HepG2 (cell line): ENCODE data around the gene ZNF382. TPM values are rescaled to one million over a fixed set of nuclear protein-coding genes. Genes with fewer than 3 reads are reported as not detected.

ENCODE experiments used
- ATAC-seq: fragments of 200-7000 bp; cut with Tn5 transposase; 3 replicates; pipeline ENCODE4 v1.9.1; 2020; ENCODE audit warnings: mild to moderate bottlenecking, moderate library complexity
- BruUV-seq: library from RNA; stranded (reverse); fragments of 400-500 nt; replicated peaks from 2 replicates; lab custom pipeline; 2021; lab: Mats Ljungman, UMichigan
- CTCF ChIA-PET: fragments of 300-600 bp; formaldehyde crosslinking; extraction: SDS; loops from one replicate; lab custom pipeline; 2021; ENCODE audit warnings: low total read pairs, inconsistent platforms, low intra/inter-chr PET ratio; lab: Yijun Ruan, JAX
- POLR2A ChIA-PET: fragments of 350-600 bp; sonication (Branson Sonifier 250); formaldehyde crosslinking; loops from one replicate; lab custom pipeline; 2020; ENCODE audit warnings: antibody characterized with exemption, inconsistent platforms; lab: Yijun Ruan, JAX
- DNase-seq: peaks from one replicate; pipeline ENCODE4 v3.0.0-alpha.2; 2015; ENCODE audit warnings: low spot score
- FAIRE-seq: peaks from 3 replicates; lab custom pipeline; 2011; peaks lifted over from hg19 to GRCh38; lab: Jason Lieb, UNC
- H2AFZ ChIP-seq: one replicate; pipeline ENCODE4 v1.6.1; 2011; ENCODE audit warnings: low read length, inconsistent platforms
- H3K27ac ChIP-seq: fragments of 300-600 bp; 3 replicates; pipeline ENCODE4 v1.8.0; 2011; ENCODE audit warnings: mixed run types, mild to moderate bottlenecking, mixed read lengths, low read length, inconsistent platforms; ENCODE audit not compliant: insufficient read depth; ENCODE audit errors: extremely low read length
- H3K27me3 ChIP-seq, 2 experiments: fragments of 200-600 bp in 1 of 2; 2 replicates in 1 of 2; 3 replicates in 1 of 2; pipeline versions ENCODE4 v1.6.0 to v1.8.0; 2011; ENCODE audit warnings: low read length in 2 of 2, mild to moderate bottlenecking in 2 of 2, moderate library complexity in 2 of 2, inconsistent platforms in 1 of 2; ENCODE audit not compliant: insufficient read depth in 2 of 2, control insufficient read depth in 1 of 2
- H3K36me3 ChIP-seq, 2 experiments: fragments of 200-600 bp in 1 of 2; replicated peaks in 1 of 2; 2 replicates in 1 of 2; 3 replicates in 1 of 2; pipeline versions ENCODE4 v1.5.1 to v1.8.0; 2011; ENCODE audit warnings: low read length in 2 of 2, inconsistent platforms in 1 of 2; ENCODE audit not compliant: insufficient read depth in 2 of 2, control insufficient read depth in 1 of 2
- H3K4me1 ChIP-seq: 2 replicates; pipeline ENCODE4 v1.5.1; 2012; ENCODE audit warnings: low read length, inconsistent platforms; ENCODE audit not compliant: insufficient read depth
- H3K4me2 ChIP-seq: 2 replicates; pipeline ENCODE4 v1.6.0; 2011; ENCODE audit warnings: low read depth, low read length, inconsistent platforms
- H3K4me3 ChIP-seq, 3 experiments: fragments of 200-600 bp in 1 of 3; sonication (generic), shearing (Covaris generic) in 1 of 3; replicated peaks in 1 of 3; 2 replicates each; pipeline ENCODE4 v1.5.1; 2011 to 2016; ENCODE audit warnings: low read length in 3 of 3, inconsistent platforms in 2 of 3, low read depth in 2 of 3, mild to moderate bottlenecking in 2 of 3, control low read depth in 1 of 3, mixed read lengths in 1 of 3; ENCODE audit not compliant: insufficient read depth in 1 of 3
- H3K79me2 ChIP-seq: one replicate; pipeline ENCODE4 v1.6.1; 2011; ENCODE audit warnings: low read length, inconsistent platforms; ENCODE audit not compliant: insufficient read depth
- H3K9ac ChIP-seq: 2 replicates; pipeline ENCODE4 v1.6.0; 2011; ENCODE audit warnings: mild to moderate bottlenecking, low read depth, low read length, inconsistent platforms; ENCODE audit not compliant: insufficient read depth
- H3K9me3 ChIP-seq: 2 replicates; pipeline ENCODE4 v1.5.1; 2012; ENCODE audit warnings: mild to moderate bottlenecking, low read length
- H4K20me1 ChIP-seq: 2 replicates; pipeline ENCODE4 v1.6.0; 2011; ENCODE audit warnings: inconsistent platforms, mild to moderate bottlenecking, low read length, moderate library complexity; ENCODE audit not compliant: insufficient read depth
- BHLHE40 ChIP-seq: IDR thresholded peaks from 2 replicates; pipeline ENCODE4 v1.6.1; 2011; ENCODE audit warnings: low read length, improper control_type of control experiment
- HCFC1 ChIP-seq: fragments of 150-350 bp; IDR thresholded peaks from 2 replicates; pipeline ENCODE4 v1.6.1; 2014; ENCODE audit warnings: low read depth, low read length
- HOXA7 ChIP-seq: sonication (generic); formaldehyde crosslinking; IDR thresholded peaks from 2 replicates; pipeline ENCODE4 v1.8.1; 2022; ENCODE audit warnings: mild to moderate bottlenecking, missing genetic modification reagents, moderate library complexity
- KAT7 ChIP-seq: IDR thresholded peaks from 2 replicates; pipeline ENCODE4 v1.6.1; 2018; ENCODE audit warnings: borderline replicate concordance, missing compliant biosample characterization
- NFATC3 ChIP-seq: sonication (generic); formaldehyde crosslinking; IDR thresholded peaks from 2 replicates; pipeline ENCODE4 v1.5.1; 2020; ENCODE audit warnings: mild to moderate bottlenecking, missing genetic modification reagents
- XBP1 ChIP-seq: sonication (generic); formaldehyde crosslinking; IDR thresholded peaks from 2 replicates; pipeline ENCODE4 v1.5.0; 2020; ENCODE audit warnings: missing genetic modification reagents
- ZFP37 ChIP-seq: sonication (generic); formaldehyde crosslinking; IDR thresholded peaks from 2 replicates; pipeline ENCODE4 v1.4.0; 2020; ENCODE audit warnings: missing genetic modification reagents, borderline replicate concordance
- ZNF253 ChIP-seq: sonication (generic); formaldehyde crosslinking; IDR thresholded peaks from 2 replicates; pipeline ENCODE4 v1.8.0; 2022; ENCODE audit warnings: mild to moderate bottlenecking, missing genetic modification reagents, borderline replicate concordance
- ZNF468 ChIP-seq: sonication (generic); formaldehyde crosslinking; IDR thresholded peaks from 2 replicates; pipeline ENCODE4 v1.8.0; 2022; ENCODE audit warnings: mild to moderate bottlenecking, moderate library complexity, missing genetic modification reagents
- ZNF484 ChIP-seq: sonication (generic); formaldehyde crosslinking; IDR thresholded peaks from 2 replicates; pipeline ENCODE4 v1.5.1; 2020; ENCODE audit warnings: mild to moderate bottlenecking, low read depth, missing genetic modification reagents, borderline replicate concordance
- WGBS: methylation state at CpG from one replicate; pipeline ENCODE4 v1.1.6; 2017; ENCODE audit warnings: low lambda C conversion rate; 5-methylcytosine and 5-hydroxymethylcytosine counted together
- in situ Hi-C: cut with HindIII; loops from 2 replicates; pipeline ENCODE4 v1.10.0; 2017; ENCODE audit warnings: low pct_unique_long_range_greater_than_20kb; ENCODE audit not compliant: extremely low pct_ligation_motif_present
- intact Hi-C: fragments of 100-400 bp; cut with micrococcal nuclease; formaldehyde crosslinking; loops from one replicate; pipeline ENCODE4 v1.10.0; 2022; ENCODE audit not compliant: unreplicated experiment
- polyA plus RNA-seq, 8 experiments: library from polyadenylated mRNA; depleted of rRNA in 3 of 8; stranded (reverse) in 7 of 8; unstranded in 1 of 8; fragments of >200 nt; fragmentation: Illumina TruSeq in 4 of 8; extraction: Trizol in 4 of 8; gene quantifications; 2 replicates each; pipeline versions ENCODE4 v1.2.1 to v1.2.3, GENCODE V29; 2011 to 2016; ENCODE audit warnings: low read depth in 4 of 8, missing spikeins in 1 of 8, mixed read lengths in 1 of 8; ENCODE audit not compliant: insufficient read depth in 1 of 8
- total RNA-seq, 5 experiments: library from RNA; depleted of rRNA; stranded (reverse); fragments of >200 nt; fragmentation: Illumina TruSeq; extraction: Trizol; gene quantifications; 2 replicates each; pipeline ENCODE4 v1.2.3, GENCODE V29; 2016; ENCODE audit warnings: low read depth in 1 of 5
- TF ChIP-seq, protein P1 (sequence below): sonication (generic); formaldehyde crosslinking; IDR thresholded peaks from 2 replicates; pipeline ENCODE4 v1.8.1; 2022; ENCODE audit warnings: mild to moderate bottlenecking, missing genetic modification reagents
- TF ChIP-seq, protein P2 (sequence below): sonication (generic); formaldehyde crosslinking; conservative IDR thresholded peaks from 2 replicates; pipeline ENCODE4 v1.4.0; 2020; ENCODE audit warnings: missing genetic modification reagents
- TF ChIP-seq, protein P3 (sequence below): sonication (generic); formaldehyde crosslinking; IDR thresholded peaks from 2 replicates; pipeline ENCODE4 v1.9.0; 2021; ENCODE audit warnings: missing genetic modification reagents, borderline replicate concordance
- TF ChIP-seq, protein P4 (sequence below): IDR thresholded peaks from 2 replicates; pipeline ENCODE4 v1.6.1; 2016; ENCODE audit warnings: missing genetic modification reagents, missing compliant biosample characterization
- TF ChIP-seq, protein P5 (sequence below): sonication (generic); formaldehyde crosslinking; IDR thresholded peaks from 2 replicates; pipeline ENCODE4 v1.5.0; 2020; ENCODE audit warnings: mild to moderate bottlenecking, missing genetic modification reagents

Gene ZNF382
- total and polyA plus RNA-seq, 2 of the 13 experiments (the other 11 are each of a cell fraction or from before 2014, with no cell fraction given): 2.3 to 6.8 TPM

DNA sequence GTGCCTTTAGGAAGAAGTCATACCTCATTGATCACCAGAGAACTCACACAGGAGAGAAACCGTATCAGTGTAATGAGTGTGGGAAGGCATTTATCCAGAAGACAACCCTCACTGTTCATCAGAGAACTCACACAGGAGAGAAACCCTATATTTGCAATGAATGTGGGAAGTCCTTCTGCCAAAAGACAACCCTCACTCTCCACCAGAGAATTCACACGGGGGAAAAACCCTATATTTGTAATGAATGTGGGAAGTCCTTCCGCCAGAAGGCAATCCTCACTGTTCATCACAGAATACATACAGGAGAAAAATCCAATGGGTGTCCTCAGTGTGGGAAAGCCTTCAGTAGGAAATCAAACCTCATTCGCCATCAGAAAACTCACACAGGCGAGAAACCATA, 21.9 kb downstream of the ZNF382 start (continued):
- TF ChIP-seq, protein P1, sequence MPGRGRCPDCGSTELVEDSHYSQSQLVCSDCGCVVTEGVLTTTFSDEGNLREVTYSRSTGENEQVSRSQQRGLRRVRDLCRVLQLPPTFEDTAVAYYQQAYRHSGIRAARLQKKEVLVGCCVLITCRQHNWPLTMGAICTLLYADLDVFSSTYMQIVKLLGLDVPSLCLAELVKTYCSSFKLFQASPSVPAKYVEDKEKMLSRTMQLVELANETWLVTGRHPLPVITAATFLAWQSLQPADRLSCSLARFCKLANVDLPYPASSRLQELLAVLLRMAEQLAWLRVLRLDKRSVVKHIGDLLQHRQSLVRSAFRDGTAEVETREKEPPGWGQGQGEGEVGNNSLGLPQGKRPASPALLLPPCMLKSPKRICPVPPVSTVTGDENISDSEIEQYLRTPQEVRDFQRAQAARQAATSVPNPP (CRISPR knock-in tag): no peak
- TF ChIP-seq, protein P2, sequence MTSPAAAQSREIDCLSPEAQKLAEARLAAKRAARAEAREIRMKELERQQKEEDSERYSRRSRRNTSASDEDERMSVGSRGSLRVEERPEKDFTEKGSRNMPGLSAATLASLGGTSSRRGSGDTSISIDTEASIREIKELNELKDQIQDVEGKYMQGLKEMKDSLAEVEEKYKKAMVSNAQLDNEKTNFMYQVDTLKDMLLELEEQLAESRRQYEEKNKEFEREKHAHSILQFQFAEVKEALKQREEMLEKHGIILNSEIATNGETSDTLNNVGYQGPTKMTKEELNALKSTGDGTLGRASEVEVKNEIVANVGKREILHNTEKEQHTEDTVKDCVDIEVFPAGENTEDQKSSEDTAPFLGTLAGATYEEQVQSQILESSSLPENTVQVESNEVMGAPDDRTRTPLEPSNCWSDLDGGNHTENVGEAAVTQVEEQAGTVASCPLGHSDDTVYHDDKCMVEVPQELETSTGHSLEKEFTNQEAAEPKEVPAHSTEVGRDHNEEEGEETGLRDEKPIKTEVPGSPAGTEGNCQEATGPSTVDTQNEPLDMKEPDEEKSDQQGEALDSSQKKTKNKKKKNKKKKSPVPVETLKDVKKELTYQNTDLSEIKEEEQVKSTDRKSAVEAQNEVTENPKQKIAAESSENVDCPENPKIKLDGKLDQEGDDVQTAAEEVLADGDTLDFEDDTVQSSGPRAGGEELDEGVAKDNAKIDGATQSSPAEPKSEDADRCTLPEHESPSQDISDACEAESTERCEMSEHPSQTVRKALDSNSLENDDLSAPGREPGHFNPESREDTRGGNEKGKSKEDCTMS (CRISPR knock-in tag): no peak
- TF ChIP-seq BHLHE40: no peak

DNA sequence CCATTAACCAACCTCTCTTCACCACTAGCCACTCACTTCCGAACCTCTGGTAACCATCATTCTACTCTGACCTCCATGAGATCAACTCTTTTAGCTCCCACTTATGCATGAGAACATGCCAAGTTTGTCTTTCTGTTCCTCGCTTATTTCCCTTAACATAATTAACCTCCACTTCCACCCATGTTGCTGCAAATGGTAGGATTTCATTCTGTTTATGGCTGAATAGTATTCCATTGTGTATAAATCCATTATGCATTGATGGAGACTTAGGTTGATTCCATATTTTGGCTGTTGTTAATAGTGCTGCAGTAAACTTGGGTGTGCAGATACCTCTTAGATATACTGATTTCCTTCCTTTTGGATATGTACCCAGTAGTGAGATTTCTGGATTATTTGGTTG, 30.2 kb downstream of the ZNF382 start:
- 43% methylated on average over 2 of the region's 2 CpGs for WGBS
- no peaks in the 10 kb centered on the region; a peak in 2 of 5 replicates for H3K36me3 ChIP-seq
- intact Hi-C loops: no loop called here
- in situ Hi-C loops: no loop called here
- H3K27ac ChIP-seq: no peak overlapping the region
- no peaks in the 10 kb centered on the region for H3K4me1 ChIP-seq
- DNase-seq (no peak), ATAC-seq (no peak), FAIRE-seq (no peak)
- BruUV-seq: no TSS peak
- no peaks in the 10 kb centered on the region for H3K79me2 ChIP-seq
- ChIA-PET CTCF (no interaction called here), POLR2A (no interaction called here)
- no peak overlapping the region for H3K9ac ChIP-seq
- peaks cover 97% of the 10 kb centered on the region for H3K9me3 ChIP-seq
- H4K20me1 ChIP-seq: no peaks in the 10 kb centered on the region
- H2AFZ ChIP-seq: no peak overlapping the region
- H3K27me3 ChIP-seq: no peaks in the 10 kb centered on the region
- no peak overlapping the region for H3K4me2 ChIP-seq
- H3K4me3 ChIP-seq: no peak overlapping the region
- TF ChIP-seq ZNF468 (CRISPR knock-in tag) (no peak), ZNF484 (no peak), ZFP37 (CRISPR knock-in tag) (no peak), KAT7 (no peak), XBP1 (CRISPR knock-in tag) (no peak), HOXA7 (no peak), NFATC3 (CRISPR knock-in tag) (no peak), HCFC1 (no peak), ZNF253 (CRISPR knock-in tag) (no peak)
- TF ChIP-seq, protein P3, sequence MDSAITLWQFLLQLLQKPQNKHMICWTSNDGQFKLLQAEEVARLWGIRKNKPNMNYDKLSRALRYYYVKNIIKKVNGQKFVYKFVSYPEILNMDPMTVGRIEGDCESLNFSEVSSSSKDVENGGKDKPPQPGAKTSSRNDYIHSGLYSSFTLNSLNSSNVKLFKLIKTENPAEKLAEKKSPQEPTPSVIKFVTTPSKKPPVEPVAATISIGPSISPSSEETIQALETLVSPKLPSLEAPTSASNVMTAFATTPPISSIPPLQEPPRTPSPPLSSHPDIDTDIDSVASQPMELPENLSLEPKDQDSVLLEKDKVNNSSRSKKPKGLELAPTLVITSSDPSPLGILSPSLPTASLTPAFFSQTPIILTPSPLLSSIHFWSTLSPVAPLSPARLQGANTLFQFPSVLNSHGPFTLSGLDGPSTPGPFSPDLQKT (CRISPR knock-in tag): no peak
- TF ChIP-seq, protein P4, sequence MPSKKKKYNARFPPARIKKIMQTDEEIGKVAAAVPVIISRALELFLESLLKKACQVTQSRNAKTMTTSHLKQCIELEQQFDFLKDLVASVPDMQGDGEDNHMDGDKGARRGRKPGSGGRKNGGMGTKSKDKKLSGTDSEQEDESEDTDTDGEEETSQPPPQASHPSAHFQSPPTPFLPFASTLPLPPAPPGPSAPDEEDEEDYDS (CRISPR knock-in tag): no peak
- TF ChIP-seq, protein P5, sequence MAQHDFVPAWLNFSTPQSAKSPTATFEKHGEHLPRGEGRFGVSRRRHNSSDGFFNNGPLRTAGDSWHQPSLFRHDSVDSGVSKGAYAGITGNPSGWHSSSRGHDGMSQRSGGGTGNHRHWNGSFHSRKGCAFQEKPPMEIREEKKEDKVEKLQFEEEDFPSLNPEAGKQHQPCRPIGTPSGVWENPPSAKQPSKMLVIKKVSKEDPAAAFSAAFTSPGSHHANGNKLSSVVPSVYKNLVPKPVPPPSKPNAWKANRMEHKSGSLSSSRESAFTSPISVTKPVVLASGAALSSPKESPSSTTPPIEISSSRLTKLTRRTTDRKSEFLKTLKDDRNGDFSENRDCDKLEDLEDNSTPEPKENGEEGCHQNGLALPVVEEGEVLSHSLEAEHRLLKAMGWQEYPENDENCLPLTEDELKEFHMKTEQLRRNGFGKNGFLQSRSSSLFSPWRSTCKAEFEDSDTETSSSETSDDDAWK (CRISPR knock-in tag): no peak
